Upper lobe of left lung (tissue), 6 donors: ENCODE data around the gene CBX2. TPM values are rescaled to one million over a fixed set of nuclear protein-coding genes. Genes with fewer than 3 reads are reported as not detected.

Source experiments
- ATAC-seq, 2 donors: fragments of 200-7000 bp; cut with Tn5 transposase; one replicate each; pipeline ENCODE4 v1.9.1; 2022; ENCODE audit warnings: mild to moderate bottlenecking in 2 of 2, moderate library complexity in 2 of 2; ENCODE audit not compliant: low FRiP score in 2 of 2
- DNase-seq, 2 donors: peaks; one replicate each; pipeline ENCODE4 v3.0.0-alpha.2; 2019 to 2020
- H3K27ac ChIP-seq, 4 donors: fragments of 200-600 bp; sonication (generic); one replicate each; pipeline ENCODE4 v1.5.1; 2016 to 2019
- H3K27me3 ChIP-seq, 4 donors: fragments of 200-600 bp; sonication (generic); one replicate each; pipeline ENCODE4 v1.5.1; 2017 to 2019
- H3K36me3 ChIP-seq, 4 donors: fragments of 200-600 bp; sonication (generic); one replicate each; pipeline ENCODE4 v1.5.1; 2016 to 2019
- H3K4me1 ChIP-seq, 4 donors: fragments of 200-600 bp; sonication (generic); one replicate each; pipeline ENCODE4 v1.5.1; 2018 to 2019
- H3K4me3 ChIP-seq, 4 donors: fragments of 200-600 bp; sonication (generic); one replicate each; pipeline ENCODE4 v1.5.1; 2017 to 2019; ENCODE audit warnings: mild to moderate bottlenecking in 2 of 4, moderate library complexity in 1 of 4
- H3K9me3 ChIP-seq, 4 donors: fragments of 200-600 bp; sonication (generic); one replicate each; pipeline ENCODE4 v1.5.1; 2018 to 2019
- EP300 ChIP-seq, 4 donors: sonication (generic); formaldehyde crosslinking; IDR thresholded peaks; one replicate each; pipeline ENCODE4 v1.5.1; 2017; ENCODE audit warnings: antibody characterized with exemption in 4 of 4, control low read depth in 2 of 4
- POLR2A ChIP-seq, 4 donors: fragments of 450-650 bp; IDR thresholded peaks; one replicate each; pipeline ENCODE4 v1.5.1; 2016 to 2017; ENCODE audit warnings: antibody characterized with exemption in 4 of 4, mild to moderate bottlenecking in 2 of 4
- POLR2AphosphoS5 ChIP-seq, 2 donors: sonication (generic); formaldehyde crosslinking; IDR thresholded peaks; one replicate each; pipeline ENCODE4 v1.5.1; 2017; ENCODE audit warnings: antibody characterized with exemption in 2 of 2
- WGBS, 2 donors: methylation state at CpG; one replicate each; pipeline ENCODE4 v1.1.5; 2017 to 2018; 5-methylcytosine and 5-hydroxymethylcytosine counted together
- total RNA-seq, 6 donors: library from RNA; depleted of rRNA in 4 of 6; stranded (reverse); fragments of >200 nt in 4 of 6; gene quantifications; one replicate each; pipeline versions ENCODE4 v1.1.0 to v1.2.1, GENCODE V29; 2016 to 2021
- TF ChIP-seq, protein P1 (sequence below), 6 experiments: fragments of 450-650 bp in 4 of 6; fragments of 200-600 bp in 2 of 6; sonication (generic) in 2 of 6; IDR thresholded peaks; one replicate each; pipeline ENCODE4 v1.5.1; 2016 to 2019; ENCODE audit warnings: antibody characterized with exemption in 6 of 6
- donor health status: DM: no; HTN: no; CAD: no; lungs with moderate emphysema.
- donor health status: DM: no; HTN: yes; CAD: no; lungs with severe emphysema.

Gene CBX2
- total RNA-seq, 6 donors from 2014 or later, result 0.89 to 4.7 (median 1.5) TPM

GRCh38 chr17:79785900-79786810 is 8.2 kb downstream of the CBX2 start:
- Histone ChIP-seq H3K9me3 (no peaks in the 10 kb centered on the region), H3K36me3 (peaks cover 0 to 5% (median 1%) of the 10 kb centered on the region in 4 donors), H3K4me1 (peaks cover 8 to 27% (median 16%) of the 10 kb centered on the region in 4 donors), H3K27ac (no peak overlapping the region), H3K27me3 (peaks cover 0 to 27% (median 18%) of the 10 kb centered on the region in 4 donors), H3K4me3 (no peak overlapping the region)
- no peak for ATAC-seq
- TF ChIP-seq POLR2AphosphoS5 (IDR thresholded peaks at IDR 0.05) (no peak), EP300 (IDR thresholded peaks at IDR 0.05) (no peak), POLR2A (IDR thresholded peaks at IDR 0.05) (no peak)
- TF ChIP-seq, protein P1, sequence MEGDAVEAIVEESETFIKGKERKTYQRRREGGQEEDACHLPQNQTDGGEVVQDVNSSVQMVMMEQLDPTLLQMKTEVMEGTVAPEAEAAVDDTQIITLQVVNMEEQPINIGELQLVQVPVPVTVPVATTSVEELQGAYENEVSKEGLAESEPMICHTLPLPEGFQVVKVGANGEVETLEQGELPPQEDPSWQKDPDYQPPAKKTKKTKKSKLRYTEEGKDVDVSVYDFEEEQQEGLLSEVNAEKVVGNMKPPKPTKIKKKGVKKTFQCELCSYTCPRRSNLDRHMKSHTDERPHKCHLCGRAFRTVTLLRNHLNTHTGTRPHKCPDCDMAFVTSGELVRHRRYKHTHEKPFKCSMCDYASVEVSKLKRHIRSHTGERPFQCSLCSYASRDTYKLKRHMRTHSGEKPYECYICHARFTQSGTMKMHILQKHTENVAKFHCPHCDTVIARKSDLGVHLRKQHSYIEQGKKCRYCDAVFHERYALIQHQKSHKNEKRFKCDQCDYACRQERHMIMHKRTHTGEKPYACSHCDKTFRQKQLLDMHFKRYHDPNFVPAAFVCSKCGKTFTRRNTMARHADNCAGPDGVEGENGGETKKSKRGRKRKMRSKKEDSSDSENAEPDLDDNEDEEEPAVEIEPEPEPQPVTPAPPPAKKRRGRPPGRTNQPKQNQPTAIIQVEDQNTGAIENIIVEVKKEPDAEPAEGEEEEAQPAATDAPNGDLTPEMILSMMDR (IDR thresholded peaks at IDR 0.05), result no peak
- WGBS, 2 donors, result 92 to 96% methylated on average over 9 to 14 of the region's 15 CpGs
- DNase-seq, result peak in 1 of 2 donors; percentile 50

DNA sequence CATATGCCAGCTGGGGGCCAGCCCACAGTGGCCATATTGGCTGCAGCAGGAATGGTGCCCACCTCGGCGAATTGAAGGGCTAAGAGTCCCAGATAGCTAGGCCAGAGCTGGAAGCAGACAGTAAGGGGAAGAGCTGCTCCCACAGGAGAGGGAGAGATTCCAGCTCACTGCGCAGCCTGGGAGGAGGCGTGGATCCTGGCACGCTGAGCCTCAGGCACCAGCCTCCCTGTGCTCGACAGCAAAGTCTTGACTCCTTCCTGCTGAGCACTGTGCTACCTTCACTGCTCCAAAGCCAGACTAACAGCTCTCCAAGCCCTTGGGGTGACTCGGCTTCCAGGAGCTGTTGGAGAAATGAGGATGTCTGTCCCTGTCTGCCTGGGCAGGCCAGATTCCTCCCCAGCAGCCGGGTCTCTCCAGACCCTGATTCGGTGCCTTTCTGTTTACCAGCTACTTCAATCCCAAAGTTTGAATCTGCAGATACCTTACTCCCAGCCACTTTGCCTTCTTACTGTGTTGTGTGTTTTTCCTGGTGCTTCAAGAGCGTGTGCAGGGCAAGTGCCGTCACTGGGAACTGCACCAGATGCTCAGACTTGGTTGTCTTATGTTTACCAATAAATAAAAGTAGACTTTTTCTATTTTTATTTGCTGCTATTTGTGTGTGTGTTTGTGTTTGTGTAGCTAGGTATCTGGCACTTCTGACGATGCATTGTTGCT is 9.1 kb downstream of the CBX2 start:
- H3K27me3 ChIP-seq, result peaks cover 0 to 37% (median 27%) of the 10 kb centered on the region in 4 donors
- peak in 1 of 2 donors; percentile 26 for DNase-seq
- peaks cover 0 to 5% (median 1%) of the 10 kb centered on the region in 4 donors for H3K36me3 ChIP-seq
- no peaks in the 10 kb centered on the region for H3K9me3 ChIP-seq
- no peak overlapping the region for H3K27ac ChIP-seq
- ATAC-seq, result no peak
- 84 to 87% methylated on average over 8 to 12 of the region's 12 CpGs for WGBS, 2 donors
- peaks cover 11 to 28% (median 22%) of the 10 kb centered on the region in 4 donors for H3K4me1 ChIP-seq
- no peak for TF ChIP-seq POLR2AphosphoS5 (IDR thresholded peaks at IDR 0.05)
- TF ChIP-seq POLR2A (IDR thresholded peaks at IDR 0.05), result no peak
- no peak for TF ChIP-seq EP300 (IDR thresholded peaks at IDR 0.05)
- TF ChIP-seq, protein P1 (IDR thresholded peaks at IDR 0.05), result no peak
- no peak overlapping the region for H3K4me3 ChIP-seq

DNA sequence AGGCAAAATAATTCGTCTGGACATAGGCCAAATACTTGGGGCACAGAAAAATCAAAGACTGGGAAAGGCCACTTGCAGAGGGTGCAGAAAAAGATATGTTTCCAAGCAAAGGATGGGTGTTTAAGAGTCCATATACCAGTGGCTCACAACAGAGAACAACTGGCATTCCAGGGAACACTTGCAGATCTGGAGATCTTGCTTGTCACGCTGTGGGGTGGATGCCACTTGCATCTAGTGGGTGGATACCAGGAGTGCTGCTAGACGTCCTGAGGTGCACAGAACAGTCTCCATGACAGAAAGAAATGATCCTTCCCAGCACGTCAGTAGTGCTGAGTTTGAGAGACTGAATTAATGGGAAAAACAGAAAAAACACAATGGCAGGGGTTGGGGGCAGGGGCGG is 10.5 kb downstream of the CBX2 start:
- TF ChIP-seq POLR2A (IDR thresholded peaks at IDR 0.05) (no peak), EP300 (IDR thresholded peaks at IDR 0.05) (no peak), POLR2AphosphoS5 (IDR thresholded peaks at IDR 0.05) (no peak)
- TF ChIP-seq, protein P1 (IDR thresholded peaks at IDR 0.05), result no peak
- Histone ChIP-seq H3K9me3 (no peaks in the 10 kb centered on the region), H3K27ac (no peak overlapping the region), H3K27me3 (peaks cover 2 to 48% (median 35%) of the 10 kb centered on the region in 4 donors), H3K36me3 (peaks cover 0 to 5% (median 1%) of the 10 kb centered on the region in 4 donors), H3K4me1 (peaks cover 17 to 40% (median 32%) of the 10 kb centered on the region in 4 donors), H3K4me3 (no peak overlapping the region)
- DNase-seq, result no peak
- ATAC-seq, result no peak
- 79 to 84% methylated on average over 5 of the region's 5 CpGs for WGBS, 2 donors

DNA sequence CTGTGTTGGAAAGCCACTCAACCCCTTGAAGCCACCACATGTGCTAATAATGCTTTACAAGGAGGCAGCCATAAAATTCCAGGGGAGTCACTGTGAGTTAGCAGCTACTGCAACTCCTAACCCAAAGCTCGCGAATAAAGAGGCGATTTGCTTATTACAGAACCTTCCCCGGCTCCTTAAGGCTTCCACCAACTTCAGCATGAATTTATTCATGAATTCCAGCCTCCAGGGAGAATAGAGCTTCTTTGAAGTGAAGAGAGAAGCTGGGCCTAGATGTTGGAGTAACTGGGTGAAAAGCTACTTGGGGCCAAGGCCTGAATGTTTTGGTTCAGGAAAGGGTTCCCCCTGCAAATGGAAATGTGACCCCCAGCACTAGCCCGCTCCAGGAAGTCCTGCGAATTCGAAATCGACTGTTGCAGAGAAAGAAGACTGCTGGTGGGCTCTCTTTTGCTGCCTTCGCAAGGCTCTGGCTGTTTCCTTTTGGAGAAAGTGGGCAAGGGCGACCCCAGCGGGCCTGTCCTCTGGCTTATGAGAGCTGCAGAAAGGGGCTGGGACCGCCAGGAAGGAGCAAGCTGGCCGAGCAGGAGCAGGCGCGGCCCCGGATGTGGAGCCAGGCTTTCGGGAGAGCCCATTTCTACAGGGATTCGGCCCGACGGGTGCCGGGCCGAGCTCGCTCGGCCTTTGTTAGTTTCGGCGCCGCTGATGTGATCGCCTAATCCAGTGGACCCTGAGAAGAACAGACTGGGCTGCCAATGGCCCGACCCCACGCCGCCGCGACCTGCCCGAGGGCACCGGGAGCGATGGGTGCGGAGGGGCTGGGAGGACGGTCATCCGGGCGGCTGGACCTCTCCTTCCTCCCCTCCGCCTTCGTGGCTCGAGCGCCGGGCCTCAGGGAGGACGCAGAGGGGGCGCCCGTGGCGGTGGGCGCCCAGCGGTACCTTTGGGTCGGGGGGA is 11.3 kb downstream of the CBX2 start:
- ATAC-seq (peak in 1 of 2 donors; percentile 1), DNase-seq (no peak)
- Histone ChIP-seq H3K36me3 (peaks cover 0 to 3% (median under 1%) of the 10 kb centered on the region in 4 donors), H3K27me3 (peaks cover 2 to 48% (median 35%) of the 10 kb centered on the region in 4 donors), H3K4me1 (peaks cover 22 to 44% (median 32%) of the 10 kb centered on the region in 4 donors), H3K27ac (no peak overlapping the region), H3K4me3 (peak overlapping the region in 1 of 4 donors; percentile 18), H3K9me3 (no peaks in the 10 kb centered on the region)
- TF ChIP-seq, protein P1 (IDR thresholded peaks at IDR 0.05), result no peak
- no peak for TF ChIP-seq EP300 (IDR thresholded peaks at IDR 0.05)
- no peak for TF ChIP-seq POLR2AphosphoS5 (IDR thresholded peaks at IDR 0.05)
- TF ChIP-seq POLR2A (IDR thresholded peaks at IDR 0.05), result no peak
- WGBS, 2 donors, result 29 to 42% methylated on average over 19 to 51 of the region's 52 CpGs
